HG03025 (cell line): Measurements from ENCODE around the gene RASSF6.
"Not testable (repeated sequence)": the region's sequence is repeated elsewhere in the genome, so short reads cannot be mapped to it uniquely, and the experiment has no call there.

ENCODE experiments used
- ATAC-seq: cut with Tn5 transposase; IDR thresholded peaks from one replicate; pipeline ENCODE4 v1.9.1; 2021; ENCODE audit warnings: mild to moderate bottlenecking, moderate library complexity; ENCODE audit not compliant: unreplicated experiment, low FRiP score

The RASSF6 gene

DNA sequence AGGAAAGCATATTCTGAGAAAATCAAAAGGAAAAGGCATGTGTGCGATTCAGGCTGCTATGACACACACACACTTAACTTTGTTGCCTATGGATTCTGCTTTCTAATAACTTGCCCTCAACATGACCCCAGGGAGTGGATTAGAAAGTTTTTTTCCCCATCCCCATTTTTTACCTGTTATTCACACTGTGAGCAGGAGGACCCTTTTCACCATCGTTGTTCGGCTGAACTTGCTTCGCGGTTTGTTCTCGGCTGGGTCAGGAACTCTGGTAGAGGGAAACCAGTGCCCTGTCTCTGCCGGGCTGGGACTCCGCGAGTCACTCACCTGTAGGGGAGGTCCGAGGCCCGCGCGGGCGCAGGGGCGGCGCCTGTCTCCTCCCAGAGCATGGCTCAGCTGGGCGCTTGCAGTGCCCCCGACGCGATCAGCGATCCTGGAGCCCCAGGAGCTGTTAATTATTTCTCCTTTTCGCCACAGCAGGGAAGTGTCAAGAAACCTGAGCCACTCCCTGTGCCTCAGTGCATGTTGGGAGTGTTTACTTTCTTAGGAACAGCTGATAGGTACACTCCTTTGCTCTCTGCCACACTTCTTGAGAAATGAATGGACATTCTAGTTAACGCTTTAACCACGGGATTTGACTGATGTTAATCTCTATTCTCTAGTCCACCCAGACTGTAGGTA, at the start of gene RASSF6:
RASSF6 (minus strand) TSS at position 322 of the 678 bp plus-strand sequence. CDS start 8,641 bp downstream, outside the sequence.
- ATAC-seq: peak; percentile 81

- no peak for ATAC-seq
Measured at GRCh38 chr4:73669410-73670183, 49.4 kb upstream of the RASSF6 start.

DNA sequence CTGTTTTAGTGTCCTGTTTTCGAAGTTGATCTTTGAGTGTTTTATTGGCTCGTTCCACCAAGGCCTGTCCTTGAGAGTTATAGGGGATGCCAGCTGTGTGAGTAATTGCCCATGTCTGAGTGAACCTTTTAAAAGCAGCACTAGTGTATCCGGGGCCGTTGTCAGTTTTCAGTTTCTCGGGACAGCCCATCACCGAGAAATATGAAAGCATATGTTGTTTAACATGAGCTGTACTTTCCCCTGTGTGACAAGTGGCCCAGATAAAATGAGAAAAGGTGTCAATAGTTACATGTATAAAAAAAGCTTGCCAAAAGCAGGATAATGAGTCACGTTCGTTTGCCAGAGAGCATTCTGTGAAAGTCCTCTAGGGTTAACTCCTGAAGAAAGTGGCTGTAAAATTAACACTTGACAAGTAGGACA, 48.6 kb upstream of the RASSF6 start:
- ATAC-seq: no peak

GRCh38 chr4:73665924-73666323, 45.7 kb upstream of the RASSF6 start:
- not testable (repeated sequence) for ATAC-seq

DNA sequence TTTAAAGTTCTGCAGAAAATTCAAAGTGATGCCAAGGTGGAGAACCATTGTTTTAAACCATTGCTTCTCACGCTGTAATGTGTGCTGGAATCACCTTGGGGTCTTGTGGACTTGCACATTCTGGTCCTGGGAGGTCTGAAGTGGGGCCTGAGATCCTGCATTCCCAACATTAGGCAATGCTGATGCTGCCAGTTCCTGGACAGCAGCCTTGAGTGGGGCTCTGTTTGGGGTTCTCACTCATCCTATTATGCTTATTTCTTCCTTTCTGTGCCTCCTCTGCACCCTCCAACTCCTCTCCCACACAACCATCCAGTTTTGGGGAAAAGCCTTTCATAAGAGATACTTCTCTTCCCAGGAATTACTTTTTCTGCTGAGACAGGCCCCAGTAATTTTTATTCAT, 44.2 kb upstream of the RASSF6 start:
- ATAC-seq: no peak

- no peak for ATAC-seq
Measured at GRCh38 chr4:73663576-73663975, 43.3 kb upstream of the RASSF6 start.

- ATAC-seq: no peak
Measured at GRCh38 chr4:73662709-73663546, 42.7 kb upstream of the RASSF6 start.

GRCh38 chr4:73661646-73662119, 41.4 kb upstream of the RASSF6 start:
- ATAC-seq: no peak

DNA sequence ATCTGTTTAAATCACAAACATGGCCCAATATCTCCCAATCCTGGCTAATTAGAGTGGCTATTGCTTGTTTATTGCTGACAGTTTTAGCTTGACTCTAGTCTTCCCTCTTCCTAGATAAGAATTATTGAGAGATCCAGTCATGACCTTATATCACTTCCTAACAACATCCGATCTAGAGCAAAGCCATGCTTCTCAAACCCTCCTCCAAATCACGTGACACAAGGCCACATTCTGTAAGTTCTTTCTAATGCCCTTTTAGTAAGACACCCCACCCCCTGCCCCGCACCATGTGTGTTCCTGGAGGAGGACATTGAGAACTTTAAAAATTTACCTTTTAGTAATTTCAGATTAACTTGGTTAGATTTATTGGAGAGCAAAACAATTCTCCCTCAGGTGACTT, 40.6 kb upstream of the RASSF6 start:
- no peak for ATAC-seq

- peak; percentile 83 for ATAC-seq
Measured at GRCh38 chr4:73653695-73654106, 33.5 kb upstream of the RASSF6 start.

GRCh38 chr4:73650250-73650649, 30.0 kb upstream of the RASSF6 start:
- no peak for ATAC-seq

DNA sequence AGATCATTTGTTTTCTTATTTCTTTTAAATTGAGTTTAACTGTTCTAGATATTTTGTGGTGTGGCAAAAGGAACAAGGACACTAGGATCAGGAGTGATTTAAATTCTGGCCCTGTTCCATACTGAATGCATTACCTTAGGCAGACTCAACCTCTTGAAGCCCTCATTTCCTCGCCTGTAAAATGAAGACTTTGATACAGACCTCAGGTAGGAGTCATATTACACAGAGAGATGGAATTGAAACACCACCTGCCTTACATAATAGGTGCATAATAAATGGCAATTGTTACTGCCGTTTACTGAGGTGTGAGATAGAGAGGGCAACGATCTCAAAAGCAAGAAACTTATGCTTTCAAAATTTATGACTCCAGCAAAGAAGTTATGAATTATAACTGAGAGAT, 28.2 kb upstream of the RASSF6 start:
- no peak for ATAC-seq

DNA sequence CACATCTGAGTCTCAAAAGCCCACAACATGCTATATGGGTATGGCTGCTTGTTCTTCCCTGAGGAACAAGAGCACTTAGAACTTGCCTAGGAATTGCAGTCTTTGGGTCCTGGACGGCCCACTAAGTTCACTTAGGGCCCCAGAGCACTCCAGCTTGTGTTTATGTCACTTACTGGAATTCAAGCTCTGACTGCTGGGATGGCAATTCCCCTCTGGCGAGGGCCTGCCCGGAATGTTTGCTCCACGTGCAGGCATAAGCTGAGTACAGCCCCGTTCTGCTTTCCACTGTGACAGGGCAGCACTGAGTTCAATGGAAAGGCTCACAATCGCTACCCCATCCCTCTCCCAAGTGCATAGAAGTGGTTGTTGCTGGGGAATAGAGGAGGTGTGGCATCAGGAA, 25.9 kb upstream of the RASSF6 start:
- ATAC-seq: no peak

DNA sequence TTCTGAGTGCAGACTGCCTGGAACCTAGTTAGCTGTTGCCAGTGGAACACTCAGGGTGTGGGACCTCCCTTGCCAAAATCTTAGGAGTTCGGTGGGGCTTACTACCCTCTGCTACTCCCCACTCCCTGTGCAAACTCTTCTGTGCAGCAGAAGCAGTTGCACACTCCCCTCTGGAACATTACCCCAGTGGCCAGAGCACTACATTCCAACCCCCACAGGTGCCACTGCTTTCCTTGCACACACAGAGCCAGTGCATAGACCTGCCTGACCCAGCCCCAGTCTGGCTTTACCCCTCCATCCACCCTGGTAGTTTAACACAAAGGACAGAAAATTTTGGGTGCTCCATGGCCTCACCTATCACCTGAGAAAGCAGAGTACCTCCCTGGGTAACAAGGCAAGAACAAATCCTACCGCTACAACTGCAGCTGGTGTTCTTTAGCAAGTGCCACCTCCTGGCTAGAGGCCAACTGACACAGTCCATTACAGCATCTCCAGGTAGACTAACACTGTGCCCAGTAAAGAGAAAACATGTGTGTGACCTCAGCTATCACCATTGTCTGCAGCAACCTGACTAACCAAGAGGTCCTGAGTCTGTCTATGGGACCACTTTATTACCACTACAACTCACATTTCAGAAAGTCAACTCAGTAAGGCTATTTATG, 11.5 kb upstream of the RASSF6 start:
- no peak for ATAC-seq

GRCh38 chr4:73628834-73629233, 8.6 kb upstream of the RASSF6 start:
- ATAC-seq: not testable (repeated sequence)

DNA sequence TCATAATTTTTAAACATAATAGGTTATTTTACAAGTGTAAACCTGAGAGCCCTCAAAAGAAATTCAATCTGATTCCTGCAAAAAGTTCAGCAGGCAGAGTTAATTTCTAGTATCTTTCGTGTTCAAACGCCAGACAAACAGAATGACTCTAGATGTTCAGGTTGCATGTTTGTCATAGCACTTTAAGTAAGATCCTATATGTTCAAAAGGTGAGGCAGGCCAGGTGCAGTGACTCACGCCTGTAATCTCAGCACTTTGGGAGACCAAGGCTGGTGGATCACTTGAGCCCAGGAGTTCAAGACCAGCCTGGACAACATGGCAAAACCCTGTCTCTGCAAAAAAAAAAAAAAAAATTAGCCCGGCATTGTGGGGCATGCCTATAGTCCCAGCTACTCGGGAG, 1.1 kb upstream of the RASSF6 start:
- ATAC-seq: no peak

DNA sequence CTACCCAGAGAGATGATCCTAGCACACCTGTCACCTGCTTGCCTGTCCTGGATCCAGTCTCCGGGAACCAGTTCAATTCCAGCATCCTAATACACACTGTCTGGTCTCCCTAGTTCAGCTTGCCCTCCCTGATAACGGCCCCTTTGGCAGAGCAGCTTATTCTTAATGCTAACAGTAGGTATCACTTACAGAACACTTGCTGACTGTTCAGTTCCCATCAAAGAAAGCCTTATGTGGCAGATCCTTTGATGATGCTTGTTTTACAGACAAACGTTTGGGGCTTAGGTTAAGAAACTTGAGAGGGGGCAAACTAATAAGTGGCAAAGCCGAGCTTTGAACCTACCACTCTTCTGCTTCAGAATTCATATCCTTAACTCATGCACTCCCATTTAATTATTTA, 890 bp downstream of the RASSF6 start:
- no peak for ATAC-seq

GRCh38 chr4:73617256-73617655, 3.0 kb downstream of the RASSF6 start:
- ATAC-seq: no peak

- no peak for ATAC-seq
Measured at GRCh38 chr4:73615613-73616012, 4.6 kb downstream of the RASSF6 start.

DNA sequence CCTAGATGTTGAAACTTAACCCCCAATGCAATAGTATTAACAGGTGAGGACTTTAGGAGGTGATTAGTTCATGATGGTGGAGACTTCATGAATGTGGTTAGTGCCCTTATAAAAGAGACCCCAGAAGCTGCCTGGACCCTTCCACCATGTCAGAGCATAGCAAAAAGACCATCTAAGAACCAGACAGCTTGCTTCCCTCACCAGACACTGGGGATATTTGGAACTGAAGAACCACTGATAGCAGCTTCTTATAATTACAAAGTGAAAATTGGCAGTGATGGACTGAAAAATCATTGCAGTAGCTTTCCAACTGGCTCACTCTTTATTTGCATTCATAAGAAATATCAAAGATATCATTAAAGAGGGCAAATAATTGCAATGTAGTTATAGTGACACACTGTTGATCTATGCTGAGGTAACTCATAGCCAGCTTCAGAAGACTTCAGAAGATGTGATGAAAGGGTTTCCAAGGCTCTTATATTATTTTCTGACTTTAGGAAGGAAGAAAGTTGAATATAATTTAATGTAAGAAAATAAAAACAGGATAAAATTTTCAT, 5.8 kb downstream of the RASSF6 start:
- no peak for ATAC-seq
